GM20000 (cell line): ENCODE data around the gene ORAI3.

ENCODE experiments used
- DNase-seq: peaks from one replicate; pipeline ENCODE4 v3.0.0; 2012; ENCODE audit warnings: low spot score
- CTCF ChIP-seq: IDR thresholded peaks from 2 replicates; pipeline ENCODE4 v1.5.1; 2012; ENCODE audit warnings: mild to moderate bottlenecking, control low read depth; ENCODE audit errors: extremely low read depth, missing control alignments

Gene ORAI3

DNA sequence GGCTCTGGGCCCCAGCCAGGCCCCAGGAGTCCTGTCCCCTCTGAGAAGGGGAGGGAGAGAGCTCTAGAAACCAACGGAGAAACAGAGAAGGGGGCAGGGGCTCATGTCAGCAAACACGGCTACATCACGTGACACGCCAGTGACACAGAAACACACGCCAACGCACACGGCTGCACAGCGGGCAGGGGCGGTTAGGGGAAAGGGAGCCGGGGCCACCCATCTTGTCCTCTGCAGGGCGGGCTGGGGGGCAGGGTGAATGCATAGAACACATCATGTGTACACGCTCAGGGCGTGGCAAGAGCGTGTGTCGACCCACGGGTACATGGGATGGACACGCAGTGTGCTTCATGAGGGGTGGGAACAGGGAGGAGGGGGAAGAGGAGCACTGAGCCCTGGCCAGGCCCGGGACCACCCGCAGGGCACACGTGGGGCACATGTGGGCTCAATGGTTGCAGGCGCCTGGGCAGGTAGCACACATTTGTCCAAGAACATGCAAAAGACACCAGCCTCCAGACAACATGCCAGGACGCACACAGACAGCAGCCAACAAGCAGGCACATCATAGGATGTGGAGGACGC is 40.7 kb downstream of the ORAI3 start:
- no peak for TF ChIP-seq CTCF
- no peak for DNase-seq

GRCh38 chr16:30990105-30990504 is 41.2 kb downstream of the ORAI3 start:
- no peak for DNase-seq

GRCh38 chr16:30991052-30991451 is 42.2 kb downstream of the ORAI3 start:
- no peak for TF ChIP-seq CTCF
- no peak for DNase-seq

More at GRCh38 chr16:30990105-30990504, 41.2 kb downstream of the ORAI3 start:
- no peak for TF ChIP-seq CTCF

DNA sequence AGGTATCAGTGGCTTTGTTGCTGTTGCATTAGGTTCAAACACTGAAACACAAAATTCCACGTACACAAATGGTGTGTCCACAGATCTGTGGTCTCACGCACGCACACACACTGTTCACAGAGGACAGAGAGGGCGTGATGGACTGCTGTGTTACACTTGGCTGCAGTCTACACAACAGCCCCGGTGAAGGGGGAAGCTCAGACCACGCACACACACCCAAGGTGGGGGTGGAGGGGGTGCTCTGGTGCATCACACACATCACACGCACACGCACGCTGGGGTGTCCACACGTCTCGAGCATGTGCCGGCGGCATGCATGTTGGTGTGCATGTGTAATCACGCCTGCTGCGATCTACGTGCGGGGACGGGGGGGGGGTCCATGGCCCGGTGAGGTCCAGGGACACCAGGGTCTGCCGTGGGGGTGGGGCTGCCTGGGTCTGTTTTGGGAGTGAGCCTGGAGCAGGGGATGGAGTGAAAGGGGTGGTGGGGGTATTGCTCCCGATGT is 43.5 kb downstream of the ORAI3 start:
- DNase-seq: no peak
- TF ChIP-seq CTCF: no peak

- TF ChIP-seq CTCF: no peak
- DNase-seq: no peak
These were observed 44.3 kb downstream of the ORAI3 start for GRCh38 chr16:30992931-30993816.

DNA sequence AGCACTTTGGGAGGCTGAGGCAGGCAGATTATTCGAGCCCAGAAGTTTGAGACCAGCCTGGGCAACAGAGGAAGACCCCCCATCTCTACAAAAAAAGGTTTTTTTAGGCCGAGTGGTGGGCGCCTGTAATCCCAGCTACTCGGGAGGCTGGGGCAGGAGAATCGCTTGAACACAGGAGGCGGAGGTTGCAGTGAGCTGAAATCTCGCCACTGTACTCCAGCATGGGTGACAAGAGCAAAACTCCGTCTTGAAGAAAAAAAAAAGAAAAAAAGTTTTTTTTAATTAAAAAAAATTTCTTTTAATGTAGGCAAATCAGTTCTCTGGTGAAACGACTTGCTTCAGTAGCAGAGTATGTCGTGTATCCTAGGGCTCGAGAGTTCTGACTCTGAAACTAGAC is 47.1 kb downstream of the ORAI3 start:
- no peak for DNase-seq

More for the DNA sequence above, 47.1 kb downstream of the ORAI3 start:
- TF ChIP-seq CTCF: no peak
